Fibroblast of mammary gland (primary cell): ENCODE results near the gene TACC3.

Source experiments
- DNase-seq: peaks from one replicate; pipeline ENCODE4 v3.0.0-alpha.2; 2010; ENCODE audit warnings: low read depth
- H3K4me3 ChIP-seq: 2 replicates; pipeline ENCODE4 v1.5.1; 2011; ENCODE audit warnings: low read depth, mild to moderate bottlenecking, low read length, moderate library complexity; ENCODE audit not compliant: control insufficient read depth
- TF ChIP-seq, protein P1 (sequence below): conservative IDR thresholded peaks from 2 replicates; pipeline ENCODE4 v1.5.1; 2011; ENCODE audit warnings: low read depth, low read length, inconsistent platforms; ENCODE audit not compliant: control insufficient read depth, insufficient read depth

The TACC3 gene

GRCh38 chr4:1755297-1755696 lies 34.0 kb downstream of the TACC3 start:
- H3K4me3 ChIP-seq, result no peak overlapping the region
- TF ChIP-seq, protein P1, sequence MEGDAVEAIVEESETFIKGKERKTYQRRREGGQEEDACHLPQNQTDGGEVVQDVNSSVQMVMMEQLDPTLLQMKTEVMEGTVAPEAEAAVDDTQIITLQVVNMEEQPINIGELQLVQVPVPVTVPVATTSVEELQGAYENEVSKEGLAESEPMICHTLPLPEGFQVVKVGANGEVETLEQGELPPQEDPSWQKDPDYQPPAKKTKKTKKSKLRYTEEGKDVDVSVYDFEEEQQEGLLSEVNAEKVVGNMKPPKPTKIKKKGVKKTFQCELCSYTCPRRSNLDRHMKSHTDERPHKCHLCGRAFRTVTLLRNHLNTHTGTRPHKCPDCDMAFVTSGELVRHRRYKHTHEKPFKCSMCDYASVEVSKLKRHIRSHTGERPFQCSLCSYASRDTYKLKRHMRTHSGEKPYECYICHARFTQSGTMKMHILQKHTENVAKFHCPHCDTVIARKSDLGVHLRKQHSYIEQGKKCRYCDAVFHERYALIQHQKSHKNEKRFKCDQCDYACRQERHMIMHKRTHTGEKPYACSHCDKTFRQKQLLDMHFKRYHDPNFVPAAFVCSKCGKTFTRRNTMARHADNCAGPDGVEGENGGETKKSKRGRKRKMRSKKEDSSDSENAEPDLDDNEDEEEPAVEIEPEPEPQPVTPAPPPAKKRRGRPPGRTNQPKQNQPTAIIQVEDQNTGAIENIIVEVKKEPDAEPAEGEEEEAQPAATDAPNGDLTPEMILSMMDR, result no peak
- DNase-seq, result no peak

DNA sequence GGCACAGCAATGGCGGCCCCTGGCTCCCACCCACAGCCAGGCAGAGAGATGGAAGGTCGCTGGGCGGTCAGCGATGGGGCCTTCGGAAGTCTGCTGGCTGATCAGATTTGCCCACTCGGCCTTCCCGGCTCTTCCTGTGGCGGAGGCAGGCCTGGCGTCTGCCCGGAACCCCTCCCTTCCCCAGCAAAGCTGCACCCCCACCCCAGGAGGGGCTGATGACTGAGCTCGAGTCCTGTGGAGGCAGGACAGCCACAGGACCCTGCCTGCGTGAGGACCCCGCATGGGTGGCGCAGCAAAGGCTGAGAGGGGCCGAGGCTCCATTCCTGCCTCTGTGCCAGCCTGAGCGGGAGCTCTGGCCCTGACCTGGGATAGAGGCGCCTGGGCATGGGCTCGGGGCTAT lies 34.8 kb downstream of the TACC3 start:
- H3K4me3 ChIP-seq, result no peak overlapping the region
- TF ChIP-seq, protein P1, result no peak
- no peak for DNase-seq

- no peak for DNase-seq
- no peak overlapping the region for H3K4me3 ChIP-seq
- TF ChIP-seq, protein P1, result no peak
These were observed 35.8 kb downstream of the TACC3 start for GRCh38 chr4:1756893-1757779.

- H3K4me3 ChIP-seq, result no peak overlapping the region
- DNase-seq, result no peak
- TF ChIP-seq, protein P1, result no peak
These were observed 36.5 kb downstream of the TACC3 start for GRCh38 chr4:1757836-1758235.

GRCh38 chr4:1758306-1759121 lies 37.2 kb downstream of the TACC3 start:
- no peak overlapping the region for H3K4me3 ChIP-seq
- no peak for DNase-seq
- TF ChIP-seq, protein P1, result no peak

DNA sequence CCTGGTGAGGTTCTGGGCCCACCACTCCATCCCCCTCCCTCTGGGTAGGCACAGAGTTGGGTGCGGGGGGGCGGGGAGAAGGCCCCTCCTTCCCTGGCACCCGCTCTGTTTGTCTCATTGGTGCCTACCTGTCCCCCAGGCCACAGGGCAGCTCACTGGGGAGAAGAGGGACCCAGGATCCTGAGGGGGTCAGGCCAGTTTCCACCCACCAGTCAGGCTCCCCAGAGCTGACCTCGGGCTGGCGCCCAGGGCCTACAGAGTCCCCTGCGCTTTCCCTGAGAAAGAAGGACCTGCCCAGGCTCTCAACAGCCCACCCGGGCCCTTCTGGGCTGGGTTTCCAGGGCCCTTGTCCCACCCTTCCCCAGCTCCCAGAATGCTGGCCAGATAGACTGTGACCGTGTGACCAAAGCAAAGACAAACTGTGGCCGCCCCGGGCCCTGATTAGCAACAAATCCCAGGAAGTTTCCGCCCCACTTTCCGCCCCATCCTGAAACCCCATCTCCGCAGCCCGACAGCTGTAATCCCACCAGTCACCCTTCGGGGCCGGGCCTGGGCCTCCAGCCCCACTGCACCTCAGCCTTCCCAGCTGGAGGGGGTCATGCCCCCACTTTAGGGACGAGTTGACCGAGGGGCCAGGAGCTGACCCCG lies 38.0 kb downstream of the TACC3 start:
- TF ChIP-seq, protein P1, result no peak

More for the DNA sequence above, 38.0 kb downstream of the TACC3 start:
- no peak overlapping the region for H3K4me3 ChIP-seq
- no peak for DNase-seq
